RKO (cell line): Measurements from ENCODE around the gene PLEKHA3.
"Not testable (repeated sequence)": the region's sequence is repeated elsewhere in the genome, so short reads cannot be mapped to it uniquely, and the experiment has no call there.

Source experiments
- DNase-seq: peaks from one replicate; pipeline ENCODE4 v3.0.0-alpha.2; 2016; ENCODE audit warnings: low spot score

The PLEKHA3 gene

DNA sequence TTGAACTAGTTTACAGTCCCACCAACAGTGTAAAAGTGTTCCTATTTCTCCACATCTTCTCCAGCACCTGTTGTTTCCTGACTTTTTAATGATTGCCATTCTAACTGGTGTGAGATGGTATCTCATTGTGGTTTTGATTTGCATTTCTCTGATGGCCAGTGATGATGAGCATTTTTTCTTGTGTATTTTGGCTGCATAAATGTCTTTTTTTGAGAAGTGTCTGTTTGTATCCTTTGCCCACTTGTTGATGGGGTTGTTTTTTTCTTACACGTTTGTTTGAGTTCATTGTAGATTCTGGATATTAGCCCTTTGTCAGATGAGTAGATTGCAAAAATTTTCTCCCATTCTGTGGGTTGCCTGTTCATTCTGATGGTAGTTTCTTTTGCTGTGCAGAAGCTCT, 45.2 kb downstream of the PLEKHA3 start:
- not testable (repeated sequence) for DNase-seq

DNA sequence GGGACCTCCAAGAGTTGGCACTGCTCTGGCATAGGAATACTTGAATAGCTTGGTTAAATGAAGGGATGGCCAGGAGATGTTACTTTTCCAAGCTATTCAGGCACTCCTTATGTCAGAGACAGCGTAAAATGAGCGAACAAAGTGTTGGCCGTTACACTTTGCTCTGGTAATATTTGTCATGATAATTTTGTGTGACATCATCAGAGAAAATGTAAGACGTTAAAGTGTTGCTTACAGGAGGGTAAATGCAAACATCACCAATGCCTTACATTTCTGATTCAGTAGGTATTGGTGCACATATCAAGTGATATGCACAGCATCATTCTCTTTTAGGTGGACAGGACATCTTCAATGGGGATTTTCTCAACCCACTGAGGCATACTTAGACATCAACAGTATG, 46.0 kb downstream of the PLEKHA3 start:
- DNase-seq = no peak

GRCh38 chr2:178527592-178527991, 47.3 kb downstream of the PLEKHA3 start:
- no peak for DNase-seq

DNA sequence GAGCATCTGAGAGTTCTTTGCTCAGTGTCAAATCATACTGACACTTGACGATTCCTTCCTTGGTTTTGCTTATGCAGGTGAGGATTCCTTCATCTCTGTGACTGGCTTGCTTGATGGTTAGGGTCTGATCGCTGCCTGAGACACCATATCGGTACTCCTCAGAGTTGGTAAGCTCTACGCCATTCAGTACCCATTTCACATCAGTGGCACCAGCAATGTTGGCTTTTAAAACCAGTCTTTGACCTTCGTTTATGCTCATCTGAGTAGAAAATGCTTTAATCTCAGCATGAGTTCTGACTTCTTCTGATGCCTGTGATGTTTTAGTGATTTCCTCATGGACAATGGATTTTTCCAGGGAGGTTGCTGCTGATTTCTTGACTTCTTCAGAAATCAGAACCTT, 48.4 kb downstream of the PLEKHA3 start:
- DNase-seq = no peak

GRCh38 chr2:178529194-178529593, 48.9 kb downstream of the PLEKHA3 start:
- no peak for DNase-seq

DNA sequence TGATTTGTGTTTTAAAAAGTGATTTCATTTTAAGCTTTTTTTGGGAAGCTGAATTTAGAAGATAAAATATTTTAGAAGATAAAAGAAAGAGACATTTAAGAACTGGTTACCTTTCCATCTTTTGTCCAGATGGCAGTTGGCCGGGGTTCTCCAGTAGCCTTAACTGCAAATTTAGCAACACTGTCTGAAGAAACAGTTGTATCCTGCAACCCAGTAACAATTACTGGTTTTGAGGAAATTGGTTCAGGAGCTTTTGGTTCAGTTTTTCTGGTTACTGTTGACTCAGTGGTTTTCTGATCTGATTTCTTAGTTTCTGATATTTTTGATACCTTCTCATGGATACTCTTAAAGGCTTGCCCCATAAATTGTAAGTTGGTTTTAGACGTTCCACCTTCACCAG, 49.9 kb downstream of the PLEKHA3 start:
- no peak for DNase-seq

GRCh38 chr2:178530625-178531142, 50.4 kb downstream of the PLEKHA3 start:
- DNase-seq = no peak

DNA sequence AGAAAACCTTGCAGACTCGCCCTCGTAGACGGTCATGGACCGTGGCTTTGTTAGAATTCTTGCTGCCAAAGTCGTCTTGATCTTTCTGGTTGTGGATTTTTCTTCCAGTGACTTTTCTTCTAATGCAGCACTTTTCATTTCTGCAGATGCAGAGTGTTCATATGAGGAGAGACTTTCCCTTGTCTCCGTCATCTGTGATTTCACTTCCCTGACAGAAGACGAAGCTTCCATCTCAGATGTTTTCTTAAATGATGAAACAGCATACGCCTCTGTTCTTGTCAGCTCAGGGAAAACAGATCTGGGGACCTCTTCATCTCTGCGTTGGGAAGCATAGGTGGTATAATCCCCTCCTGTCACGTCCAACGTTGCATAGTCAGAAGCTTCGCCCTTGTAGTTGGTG, 50.9 kb downstream of the PLEKHA3 start:
- no peak for DNase-seq

GRCh38 chr2:178536037-178536436, 55.8 kb downstream of the PLEKHA3 start:
- no peak for DNase-seq

- no peak for DNase-seq
Measured at GRCh38 chr2:178542161-178542560, 61.9 kb downstream of the PLEKHA3 start.

GRCh38 chr2:178542569-178542968, 62.3 kb downstream of the PLEKHA3 start:
- no peak for DNase-seq

DNA sequence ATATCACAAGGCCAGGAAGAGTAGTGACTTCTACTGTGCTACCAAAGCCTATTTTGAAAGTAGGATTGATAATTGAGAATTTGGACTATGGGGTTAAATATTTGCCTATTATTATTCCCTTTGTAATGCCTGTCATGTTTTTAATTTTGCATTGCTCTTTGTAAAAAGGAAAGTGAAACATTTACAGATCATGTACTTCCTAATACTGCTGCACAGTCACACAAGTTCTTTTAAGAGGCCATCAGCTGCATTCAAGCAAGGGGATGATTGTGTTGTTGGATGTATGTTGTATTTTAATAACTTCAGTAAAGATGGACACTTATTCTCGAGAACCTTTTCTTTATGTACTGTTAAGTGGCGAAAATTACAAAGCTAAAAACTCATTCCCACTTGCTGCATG, 70.1 kb downstream of the PLEKHA3 start:
- no peak for DNase-seq

DNA sequence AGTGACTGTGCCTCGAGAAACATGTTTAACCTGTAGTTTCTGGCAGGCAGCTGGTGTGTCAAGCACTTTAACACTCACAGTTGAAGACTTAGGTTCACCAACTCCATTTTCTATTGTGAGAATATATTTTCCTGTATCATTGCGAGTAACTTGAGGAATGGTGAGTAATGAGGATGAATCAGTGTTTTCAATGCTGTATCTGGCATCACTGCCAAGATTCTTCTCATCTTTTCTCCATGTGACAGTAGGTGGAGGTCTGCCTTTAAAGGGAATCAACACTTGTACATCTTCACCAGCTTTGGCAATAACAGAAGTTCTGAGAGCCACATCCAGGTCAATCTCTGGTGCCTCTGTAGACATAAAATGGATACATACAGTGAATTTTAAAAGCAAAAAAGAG, 72.8 kb downstream of the PLEKHA3 start:
- peak; percentile 76 for DNase-seq
